ENCODE results near the gene TUNAR. TPM values are rescaled to one million over a fixed set of nuclear protein-coding genes. Genes with fewer than 3 reads are reported as not detected.

Gene TUNAR
- total and polyA plus RNA-seq, 2 of the 4 experiments (the other 2 are of a cell fraction): not detected

GRCh38 chr14:95922080-95922479 is 45.4 kb downstream of the TUNAR start:
- no peaks in the 10 kb centered on the region for H3K4me1 ChIP-seq (ENCODE audit: control insufficient read depth, insufficient read depth, low read length)
- no peak overlapping the region for H2AK9ac ChIP-seq (replicated peaks; ENCODE audit: low read depth, low read length, poor library complexity)
- ChIA-PET POLR2A (ENCODE audit: unreplicated experiment) (no interaction called here), CTCF (no interaction called here)
- no peak overlapping the region for H3K4ac ChIP-seq (ENCODE audit: low read depth, low read length)
- H3K27me3 ChIP-seq (ENCODE audit: control insufficient read depth, insufficient read depth, low read length): no peaks in the 10 kb centered on the region; the same call in 1 of the 2 replicates
- H3K18ac ChIP-seq (ENCODE audit: low read depth, low read length): no peak overlapping the region
- intact Hi-C loops (cut with micrococcal nuclease): no loop called here
- in situ Hi-C loops (cut with MboI; ENCODE audit: low sequenced_read_pairs): no loop called here
- H3K4me3 ChIP-seq (ENCODE audit: insufficient read depth, low read depth, low read length): no peak overlapping the region
- H4K20me1 ChIP-seq (ENCODE audit: insufficient read depth, low read length): no peaks in the 10 kb centered on the region
- no peak overlapping the region for H3K9ac ChIP-seq (ENCODE audit: low read depth, low read length)
- H3K9me1 ChIP-seq (ENCODE audit: insufficient read depth, low read length): no peaks in the 10 kb centered on the region
- H3K79me1 ChIP-seq (ENCODE audit: low read depth in 1 of 2, low read length in 2 of 2): no peaks in the 10 kb centered on the region
- ATAC-seq (ENCODE audit: low read depth) (no peak), DNase-seq (no peak)
- dilution Hi-C loops (cut with HindIII; ENCODE audit: low sequenced_read_pairs, unreplicated experiment): no loop called here
- TF ChIP-seq RAD21 (IDR thresholded peaks at IDR 0.05; ENCODE audit: low read length): no peak
- TF ChIP-seq, protein P1, sequence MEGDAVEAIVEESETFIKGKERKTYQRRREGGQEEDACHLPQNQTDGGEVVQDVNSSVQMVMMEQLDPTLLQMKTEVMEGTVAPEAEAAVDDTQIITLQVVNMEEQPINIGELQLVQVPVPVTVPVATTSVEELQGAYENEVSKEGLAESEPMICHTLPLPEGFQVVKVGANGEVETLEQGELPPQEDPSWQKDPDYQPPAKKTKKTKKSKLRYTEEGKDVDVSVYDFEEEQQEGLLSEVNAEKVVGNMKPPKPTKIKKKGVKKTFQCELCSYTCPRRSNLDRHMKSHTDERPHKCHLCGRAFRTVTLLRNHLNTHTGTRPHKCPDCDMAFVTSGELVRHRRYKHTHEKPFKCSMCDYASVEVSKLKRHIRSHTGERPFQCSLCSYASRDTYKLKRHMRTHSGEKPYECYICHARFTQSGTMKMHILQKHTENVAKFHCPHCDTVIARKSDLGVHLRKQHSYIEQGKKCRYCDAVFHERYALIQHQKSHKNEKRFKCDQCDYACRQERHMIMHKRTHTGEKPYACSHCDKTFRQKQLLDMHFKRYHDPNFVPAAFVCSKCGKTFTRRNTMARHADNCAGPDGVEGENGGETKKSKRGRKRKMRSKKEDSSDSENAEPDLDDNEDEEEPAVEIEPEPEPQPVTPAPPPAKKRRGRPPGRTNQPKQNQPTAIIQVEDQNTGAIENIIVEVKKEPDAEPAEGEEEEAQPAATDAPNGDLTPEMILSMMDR (conservative IDR thresholded peaks at IDR 0.05; ENCODE audit: low read depth, low read length): no peak
- TF ChIP-seq, protein P2, sequence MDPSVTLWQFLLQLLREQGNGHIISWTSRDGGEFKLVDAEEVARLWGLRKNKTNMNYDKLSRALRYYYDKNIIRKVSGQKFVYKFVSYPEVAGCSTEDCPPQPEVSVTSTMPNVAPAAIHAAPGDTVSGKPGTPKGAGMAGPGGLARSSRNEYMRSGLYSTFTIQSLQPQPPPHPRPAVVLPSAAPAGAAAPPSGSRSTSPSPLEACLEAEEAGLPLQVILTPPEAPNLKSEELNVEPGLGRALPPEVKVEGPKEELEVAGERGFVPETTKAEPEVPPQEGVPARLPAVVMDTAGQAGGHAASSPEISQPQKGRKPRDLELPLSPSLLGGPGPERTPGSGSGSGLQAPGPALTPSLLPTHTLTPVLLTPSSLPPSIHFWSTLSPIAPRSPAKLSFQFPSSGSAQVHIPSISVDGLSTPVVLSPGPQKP (IDR thresholded peaks at IDR 0.05; ENCODE audit: borderline replicate concordance, low read depth, low read length): no peak
- no peak for TF ChIP-seq USF2 (IDR thresholded peaks at IDR 0.05; ENCODE audit: low read depth, low read length)
- TF ChIP-seq POLR2A (IDR thresholded peaks at IDR 0.05; ENCODE audit: low read depth, low read length): no peak
- no peak for TF ChIP-seq RFX5 (IDR thresholded peaks at IDR 0.05; ENCODE audit: low read depth, low read length)
- H3K56ac ChIP-seq (ENCODE audit: extremely low read depth, insufficient read depth, low read length): no peak overlapping the region
- no peak overlapping the region for H3K4me2 ChIP-seq (ENCODE audit: low read depth, low read length)
- no peak overlapping the region for H3K14ac ChIP-seq (replicated peaks; ENCODE audit: low read depth, low read length)
- H3K27ac ChIP-seq (ENCODE audit: insufficient read depth, low read length): no peak overlapping the region
- no TSS peak for BruUV-seq (replicated peaks)
- no peak overlapping the region for H2AK5ac ChIP-seq (ENCODE audit: low read depth, low read length)
- H2AFZ ChIP-seq (replicated peaks; ENCODE audit: low read length, poor library complexity): no peak overlapping the region
- WGBS, 2 experiments (ENCODE audit: extremely low coverage in 2 of 2, insufficient read length in 1 of 2): no CpG with 5 or more reads among the region's 4 CpGs
- H4K91ac ChIP-seq (ENCODE audit: insufficient read depth, low read depth, low read length): no peak overlapping the region
- H2BK15ac ChIP-seq (ENCODE audit: low read depth, low read length): no peak overlapping the region
- H2BK20ac ChIP-seq (ENCODE audit: low read depth, low read length): no peak overlapping the region
- no peak overlapping the region for H4K8ac ChIP-seq (ENCODE audit: low read depth in 2 of 2, low read length in 2 of 2)
- H2BK120ac ChIP-seq (ENCODE audit: low read depth, low read length): no peak overlapping the region
- no peak overlapping the region for H4K5ac ChIP-seq (ENCODE audit: low read depth, low read length)
- H3K23ac ChIP-seq (ENCODE audit: low read depth, low read length): no peak overlapping the region
- no peaks in the 10 kb centered on the region for H3K9me3 ChIP-seq (ENCODE audit: control insufficient read depth, insufficient read depth, low read length)
- H3K36me3 ChIP-seq (ENCODE audit: control insufficient read depth, insufficient read depth, low read length): no peaks in the 10 kb centered on the region
- no peak overlapping the region for H2BK5ac ChIP-seq (ENCODE audit: low read depth, low read length, poor library complexity, severe bottlenecking)
